GM19372 (cell line): Measurements from ENCODE around the gene NME8.

Experiments used
- ATAC-seq: cut with Tn5 transposase; IDR thresholded peaks from one replicate; pipeline ENCODE4 v1.9.1; 2021; ENCODE audit warnings: mild to moderate bottlenecking, low read depth, moderate library complexity; ENCODE audit not compliant: unreplicated experiment

Gene NME8

DNA sequence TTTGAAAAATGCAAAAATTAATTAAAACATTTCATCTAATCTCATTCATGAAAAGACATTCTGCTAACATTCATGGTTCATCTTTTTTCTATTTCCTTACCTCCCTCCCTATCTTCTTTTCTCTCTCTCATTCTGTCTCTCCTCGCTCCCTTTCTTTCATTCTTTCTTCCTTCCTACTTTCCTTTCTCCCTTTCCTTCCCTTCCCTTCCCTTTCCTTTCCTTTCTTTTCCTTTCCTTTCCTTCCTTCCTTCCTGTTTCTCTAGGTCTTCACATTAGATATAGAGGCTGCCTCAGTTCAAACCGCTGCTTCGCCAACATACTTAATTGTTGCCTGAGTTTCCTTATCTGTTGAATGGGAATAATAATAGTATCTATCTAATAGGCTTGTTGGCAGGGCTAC, 46.3 kb downstream of the NME8 start:
- no peak for ATAC-seq

DNA sequence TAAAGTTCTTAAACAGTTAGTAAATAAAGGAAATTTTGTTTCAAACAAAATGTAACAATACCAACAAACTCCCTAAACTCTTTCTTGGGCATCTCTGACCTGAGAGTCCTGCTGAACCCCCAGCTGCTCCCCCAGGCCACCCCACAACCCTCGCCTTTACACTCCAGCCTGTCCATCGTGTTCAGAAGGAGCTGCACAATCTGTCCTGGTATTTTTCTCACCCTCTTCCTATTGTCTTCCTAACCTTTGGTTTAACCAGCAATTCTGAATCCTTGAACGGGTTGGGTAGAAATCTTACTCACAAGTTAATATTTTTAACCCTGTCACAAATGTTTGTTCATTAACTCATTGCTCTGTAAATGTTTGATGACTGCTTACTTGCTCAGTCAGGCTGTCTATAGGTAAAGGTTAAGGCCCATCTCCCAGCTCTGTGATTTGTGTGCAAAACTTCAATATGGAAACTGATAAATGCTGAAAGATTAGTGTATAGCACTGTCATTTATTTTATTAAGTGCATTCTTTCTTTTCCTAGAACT, 51.4 kb downstream of the NME8 start:
- no peak for ATAC-seq

GRCh38 chr7:37901236-37901827, 52.9 kb downstream of the NME8 start:
- no peak for ATAC-seq

DNA sequence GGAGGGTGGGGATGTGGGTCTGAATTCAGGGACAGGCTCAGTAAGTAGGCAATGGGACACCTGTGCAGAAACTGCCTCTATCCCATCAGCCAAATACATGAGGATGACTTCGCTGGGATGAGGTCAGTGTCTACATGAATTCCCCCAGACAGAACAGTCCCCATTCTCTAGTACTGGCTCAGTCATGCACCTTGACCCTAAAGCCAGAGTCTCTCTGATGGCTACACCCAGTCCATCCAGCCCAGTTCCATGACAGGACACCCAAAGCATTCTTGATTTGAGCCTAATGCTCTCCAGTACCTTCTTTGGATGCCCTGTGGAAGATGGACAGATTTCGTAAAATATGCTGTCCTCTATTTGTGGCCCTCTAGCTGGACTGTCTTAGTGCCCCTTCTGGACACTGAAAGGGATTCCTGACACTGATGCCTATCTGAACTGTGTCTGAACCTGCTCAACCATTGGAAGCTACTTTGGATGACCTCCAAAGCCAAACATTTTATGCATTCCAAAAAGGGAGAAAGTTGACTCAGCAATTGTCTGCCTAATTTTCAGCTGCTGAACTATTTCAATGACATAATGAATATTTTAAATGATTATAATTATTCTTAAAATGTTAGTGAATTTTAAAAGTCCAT, 53.6 kb downstream of the NME8 start:
- ATAC-seq = no peak

DNA sequence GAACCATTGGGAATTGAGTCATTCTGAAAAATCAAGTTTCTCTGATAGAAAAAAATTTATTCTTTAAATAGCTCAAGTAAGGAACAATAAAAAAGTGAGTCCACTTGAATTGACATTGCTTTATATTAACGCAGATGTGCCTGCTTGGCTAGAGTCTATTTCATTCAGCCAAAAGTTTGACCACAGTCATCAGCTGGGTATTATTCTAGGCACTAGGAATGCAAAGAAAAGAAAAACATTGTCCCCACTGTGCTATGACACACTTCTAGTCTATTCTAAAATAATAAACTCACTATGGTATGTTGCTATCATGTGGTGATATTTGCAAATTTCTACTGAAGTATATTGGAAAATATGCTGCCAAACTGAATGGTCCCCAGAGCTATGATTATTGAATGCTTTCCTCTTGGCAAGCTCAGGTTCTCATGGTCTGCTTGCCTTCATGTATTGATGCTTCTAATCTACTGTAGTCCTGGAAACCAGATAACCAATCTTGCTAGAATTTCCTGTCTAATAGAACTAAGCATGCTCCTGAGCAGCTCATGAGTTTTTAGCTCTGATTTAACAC, 59.9 kb downstream of the NME8 start:
- ATAC-seq = no peak

DNA sequence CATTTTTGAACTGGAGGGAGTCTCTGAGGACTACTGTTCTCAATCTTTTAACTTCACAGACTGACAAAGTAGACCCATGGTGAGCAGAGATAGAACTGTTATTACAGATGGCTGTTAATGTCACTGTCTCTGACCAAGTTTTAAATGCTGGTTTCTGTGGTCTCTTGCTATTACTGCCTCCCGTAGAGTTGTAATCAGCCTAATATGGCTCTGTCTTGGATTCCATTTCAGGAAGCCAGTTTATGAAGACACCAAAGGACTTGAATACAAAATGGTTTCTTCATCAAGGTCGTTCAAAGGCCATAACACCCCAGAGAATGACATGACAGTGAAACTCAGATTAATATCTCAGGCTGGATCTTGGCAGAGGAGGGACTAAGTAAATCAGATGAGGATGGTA, 64.4 kb downstream of the NME8 start:
- ATAC-seq = no peak

GRCh38 chr7:37915438-37915837, 67.0 kb downstream of the NME8 start:
- ATAC-seq = no peak

GRCh38 chr7:37916017-37916672, 67.7 kb downstream of the NME8 start:
- no peak for ATAC-seq

DNA sequence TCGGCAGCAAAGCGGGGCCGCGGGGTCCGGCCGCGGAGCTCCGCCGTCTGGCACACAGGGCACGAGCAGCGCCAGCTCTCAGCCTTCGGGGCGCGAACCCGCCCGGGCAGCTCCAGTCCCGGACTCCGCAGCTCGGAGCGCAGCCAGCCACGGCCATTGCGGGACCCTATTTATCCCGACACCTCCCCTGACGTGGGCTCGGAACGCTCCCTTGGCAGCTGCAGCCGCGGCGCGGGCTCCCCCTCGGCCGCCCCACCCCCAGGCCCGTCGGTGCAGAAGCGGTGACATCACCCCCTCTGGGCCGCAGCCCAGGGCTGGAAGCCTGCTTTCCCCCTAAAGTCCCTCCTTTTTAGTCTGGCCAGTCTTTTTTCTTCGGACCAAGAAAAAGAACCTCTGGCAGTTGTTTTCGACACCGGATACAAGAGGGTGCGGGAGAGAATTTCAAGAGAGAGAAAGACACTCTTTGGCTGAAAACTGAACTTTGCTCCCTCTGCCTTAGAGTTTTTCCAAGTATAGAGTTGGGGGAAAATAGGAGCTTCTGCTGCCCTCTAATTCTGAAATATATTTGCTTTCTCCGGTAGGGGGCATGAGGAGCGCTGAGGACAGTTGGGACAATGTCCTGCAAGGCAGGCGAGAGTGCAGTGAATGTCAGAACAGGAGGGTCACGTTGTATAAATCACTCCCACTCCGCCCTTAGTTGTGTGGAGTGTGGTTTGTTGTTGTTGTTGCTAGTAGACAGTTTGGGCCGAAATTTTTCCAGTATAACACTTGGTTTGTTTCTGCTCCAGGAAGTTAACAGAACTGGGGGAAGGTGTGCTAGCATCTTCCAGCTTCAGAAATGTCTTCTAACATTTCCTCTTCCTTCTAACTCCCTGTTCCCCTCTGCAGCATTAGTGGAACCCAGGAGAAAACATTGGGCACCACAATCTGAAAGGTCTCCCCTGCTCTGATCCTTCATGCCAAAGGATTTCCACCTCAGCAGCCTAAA, 68.6 kb downstream of the NME8 start, which contains the start of gene SFRP4:
TSS of gene SFRP4 (minus strand) at position 145 of the 988 bp plus-strand sequence. CDS start 280 bp downstream, outside the sequence.
- ATAC-seq = no peak

DNA sequence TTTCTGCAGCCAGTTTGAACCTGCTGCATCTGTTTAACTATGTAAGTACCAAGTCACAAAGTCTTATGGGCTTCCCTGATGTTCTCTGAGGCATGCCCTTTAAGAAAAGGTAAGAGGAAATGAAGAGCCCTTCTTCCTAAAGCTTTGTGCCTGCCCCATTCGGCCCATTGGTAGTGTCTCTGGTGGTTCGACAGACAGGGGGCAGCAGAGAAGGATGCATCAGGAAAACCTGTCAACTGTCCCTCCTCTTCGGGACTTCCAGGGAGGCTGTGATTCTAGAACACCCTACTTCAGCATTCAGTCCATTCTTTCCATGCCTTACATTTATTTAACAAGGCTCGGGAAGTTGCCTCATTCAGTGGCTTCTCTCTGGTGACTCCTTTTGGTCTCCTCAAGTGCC, 70.1 kb downstream of the NME8 start:
- no peak for ATAC-seq

DNA sequence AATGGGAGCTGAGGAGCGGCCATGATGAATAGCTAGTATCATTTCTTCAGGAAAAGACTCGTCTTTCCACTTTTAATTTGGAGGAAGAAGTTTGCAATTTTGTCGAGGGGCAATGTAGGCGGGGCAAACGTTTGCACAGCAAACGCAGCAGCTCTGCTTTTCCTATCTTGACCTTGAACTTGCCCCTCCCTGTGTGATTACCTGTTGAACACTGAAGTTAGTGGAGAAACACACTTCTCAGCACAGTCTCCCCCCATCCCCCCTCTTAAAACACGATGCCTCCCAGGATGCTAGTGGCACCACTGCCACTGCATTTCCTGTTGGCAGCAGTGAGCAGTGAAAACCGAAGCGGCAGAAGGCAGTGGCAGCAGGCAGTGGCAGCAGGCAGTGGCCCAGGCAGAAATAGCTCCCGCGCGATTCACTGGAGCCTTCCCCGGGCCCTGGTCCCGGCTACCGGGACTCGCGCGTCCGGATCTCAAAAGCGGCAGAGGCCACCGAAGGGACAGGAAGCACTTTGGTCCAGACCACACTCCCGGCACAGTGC, 72.0 kb downstream of the NME8 start, which contains the start of gene EPDR1:
TSS of gene EPDR1 (plus strand) at position 336 of the 544 bp plus-strand sequence. CDS start 300 bp downstream, outside the sequence.
- ATAC-seq = no peak

GRCh38 chr7:37920849-37921805, 72.7 kb downstream of the NME8 start:
- ATAC-seq = no peak

- ATAC-seq = no peak
These were observed 73.5 kb downstream of the NME8 start for GRCh38 chr7:37921876-37922275.

- no peak for ATAC-seq
These were observed 75.6 kb downstream of the NME8 start for GRCh38 chr7:37923996-37924395.

GRCh38 chr7:37924491-37925041, 76.2 kb downstream of the NME8 start:
- ATAC-seq = no peak

GRCh38 chr7:37925620-37926019, 77.2 kb downstream of the NME8 start:
- no peak for ATAC-seq

- no peak for ATAC-seq
These were observed 79.5 kb downstream of the NME8 start for GRCh38 chr7:37927773-37928444.

DNA sequence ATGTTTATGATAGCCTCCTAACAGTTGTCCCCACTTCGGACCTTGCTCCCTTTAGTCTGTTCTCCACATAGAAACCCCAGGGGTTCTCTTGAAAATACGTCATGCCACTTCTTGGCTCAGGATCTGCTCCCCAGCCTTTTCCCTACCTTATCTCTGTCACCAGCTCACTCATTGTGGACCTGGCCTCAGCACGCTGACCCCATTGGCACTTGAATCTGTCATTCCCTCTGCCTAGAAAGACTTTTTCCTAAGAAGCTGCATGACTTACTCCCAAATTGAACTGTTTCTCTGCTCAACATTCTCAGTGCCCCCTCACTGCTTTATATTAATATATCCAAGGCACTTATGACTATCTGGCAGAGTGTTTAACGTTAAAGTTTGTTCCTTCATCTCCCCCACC, 80.5 kb downstream of the NME8 start:
- no peak for ATAC-seq
